Lung (tissue), 12 donors: ENCODE results near the gene NPAT. TPM values are rescaled to one million over a fixed set of nuclear protein-coding genes. Genes with fewer than 3 reads are reported as not detected.
"Not testable (repeated sequence)": the region's sequence is repeated elsewhere in the genome, so short reads cannot be mapped to it uniquely, and the experiment has no call there.

Source experiments
- ATAC-seq: fragments of 200-7000 bp; cut with Tn5 transposase; one replicate; pipeline ENCODE4 v1.9.1; 2020; ENCODE audit warnings: moderate number of reproducible peaks; ENCODE audit not compliant: insufficient read depth, low FRiP score
- DNase-seq, 3 donors: peaks; one replicate each; pipeline ENCODE4 v3.0.0-alpha.2; 2013 to 2017
- H3K27ac ChIP-seq, 2 donors: one replicate each; pipeline ENCODE4 v1.5.1; 2013; ENCODE audit warnings: mild to moderate bottlenecking in 2 of 2, moderate library complexity in 2 of 2, control low read depth in 1 of 2, inconsistent platforms in 1 of 2, low read depth in 1 of 2, low read length in 1 of 2
- H3K27me3 ChIP-seq, 3 donors: one replicate each; pipeline ENCODE4 v1.5.1; 2013; ENCODE audit warnings: low read length in 2 of 3; ENCODE audit not compliant: control insufficient read depth in 3 of 3, insufficient read depth in 3 of 3
- H3K36me3 ChIP-seq, 4 donors: one replicate each; pipeline ENCODE4 v1.5.1; 2013; ENCODE audit warnings: low read length in 4 of 4, mild to moderate bottlenecking in 1 of 4, moderate library complexity in 1 of 4; ENCODE audit not compliant: control insufficient read depth in 4 of 4, insufficient read depth in 4 of 4
- H3K4me1 ChIP-seq, 5 donors: one replicate each; pipeline ENCODE4 v1.5.1; 2013; ENCODE audit warnings: low read length in 5 of 5, mild to moderate bottlenecking in 2 of 5, moderate library complexity in 1 of 5; ENCODE audit not compliant: control insufficient read depth in 5 of 5, insufficient read depth in 5 of 5
- H3K4me3 ChIP-seq: one replicate; pipeline ENCODE4 v1.5.1; 2013; ENCODE audit warnings: mild to moderate bottlenecking, control low read depth, moderate library complexity
- H3K9ac ChIP-seq, 2 donors: one replicate each; pipeline ENCODE4 v1.5.1; 2013; ENCODE audit warnings: low read length in 2 of 2, control low read depth in 1 of 2; ENCODE audit not compliant: insufficient read depth in 1 of 2
- H3K9me3 ChIP-seq, 4 donors: one replicate each; pipeline ENCODE4 v1.5.1; 2013; ENCODE audit warnings: low read length in 3 of 4, mild to moderate bottlenecking in 1 of 4, moderate library complexity in 1 of 4; ENCODE audit not compliant: control insufficient read depth in 4 of 4, insufficient read depth in 3 of 4
- WGBS, 2 donors: extraction: QIAGEN DNeasy Blood & Tissue Kit; methylation state at CpG; one replicate each; pipeline ENCODE4 v1.1.7; 2013; 5-methylcytosine and 5-hydroxymethylcytosine counted together
- polyA plus RNA-seq, 2 donors: library from polyadenylated mRNA; stranded (reverse); fragments of 200-250 nt; gene quantifications; one replicate each; pipeline ENCODE4 v1.2.1, GENCODE V29; 2013
- total RNA-seq, 2 donors: library from RNA; depleted of rRNA in 1 of 2; stranded (reverse); fragments of >200 nt in 1 of 2; gene quantifications; one replicate each; pipeline ENCODE4 v1.2.1, GENCODE V29; 2014 to 2021
- TF ChIP-seq, protein P1 (sequence below): IDR thresholded peaks from 2 replicates; pipeline ENCODE4 v1.5.1; 2012; ENCODE audit warnings: mild to moderate bottlenecking; ENCODE audit errors: control extremely low read depth, extremely low read depth
- donor health status: control.
- donor health status: control.
- donor health status: Bipolar disorder and iron deficiency.
- donor health status: healthy.
- donor health status: DM: yes; HTN: yes; CAD: no.

The NPAT gene
- total and polyA plus RNA-seq, 4 donors, result 2.4 to 26.2 (median 7.5) TPM

DNA sequence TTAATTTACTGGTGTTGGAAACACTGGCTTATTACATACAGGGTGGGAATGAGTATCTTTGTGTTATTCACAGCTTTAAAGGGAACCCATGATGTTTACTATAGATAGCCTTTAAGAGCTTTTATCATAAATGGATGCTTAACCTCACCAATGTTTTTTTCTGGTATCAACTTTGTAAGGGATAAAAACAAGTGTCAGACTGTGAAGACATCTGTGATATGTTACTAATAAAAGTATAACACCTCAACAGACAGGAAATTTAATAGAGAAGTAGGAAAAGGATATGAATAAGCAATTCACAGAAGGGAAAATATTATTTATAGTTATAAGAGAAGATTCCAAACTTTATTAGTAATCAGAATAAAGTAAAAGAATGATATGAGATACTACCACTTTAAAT, 54.8 kb downstream of the NPAT start:
- H3K27ac ChIP-seq, result no peak overlapping the region
- no peaks in the 10 kb centered on the region for H3K27me3 ChIP-seq
- DNase-seq, result no peak
- no peak overlapping the region for H3K9ac ChIP-seq
- TF ChIP-seq, protein P1, sequence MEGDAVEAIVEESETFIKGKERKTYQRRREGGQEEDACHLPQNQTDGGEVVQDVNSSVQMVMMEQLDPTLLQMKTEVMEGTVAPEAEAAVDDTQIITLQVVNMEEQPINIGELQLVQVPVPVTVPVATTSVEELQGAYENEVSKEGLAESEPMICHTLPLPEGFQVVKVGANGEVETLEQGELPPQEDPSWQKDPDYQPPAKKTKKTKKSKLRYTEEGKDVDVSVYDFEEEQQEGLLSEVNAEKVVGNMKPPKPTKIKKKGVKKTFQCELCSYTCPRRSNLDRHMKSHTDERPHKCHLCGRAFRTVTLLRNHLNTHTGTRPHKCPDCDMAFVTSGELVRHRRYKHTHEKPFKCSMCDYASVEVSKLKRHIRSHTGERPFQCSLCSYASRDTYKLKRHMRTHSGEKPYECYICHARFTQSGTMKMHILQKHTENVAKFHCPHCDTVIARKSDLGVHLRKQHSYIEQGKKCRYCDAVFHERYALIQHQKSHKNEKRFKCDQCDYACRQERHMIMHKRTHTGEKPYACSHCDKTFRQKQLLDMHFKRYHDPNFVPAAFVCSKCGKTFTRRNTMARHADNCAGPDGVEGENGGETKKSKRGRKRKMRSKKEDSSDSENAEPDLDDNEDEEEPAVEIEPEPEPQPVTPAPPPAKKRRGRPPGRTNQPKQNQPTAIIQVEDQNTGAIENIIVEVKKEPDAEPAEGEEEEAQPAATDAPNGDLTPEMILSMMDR, result no peak
- no peak for ATAC-seq
- no peaks in the 10 kb centered on the region for H3K4me1 ChIP-seq
- no peak overlapping the region for H3K4me3 ChIP-seq
- H3K9me3 ChIP-seq, result no peaks in the 10 kb centered on the region
- peaks cover 14 to 35% (median 23%) of the 10 kb centered on the region in 4 donors for H3K36me3 ChIP-seq

DNA sequence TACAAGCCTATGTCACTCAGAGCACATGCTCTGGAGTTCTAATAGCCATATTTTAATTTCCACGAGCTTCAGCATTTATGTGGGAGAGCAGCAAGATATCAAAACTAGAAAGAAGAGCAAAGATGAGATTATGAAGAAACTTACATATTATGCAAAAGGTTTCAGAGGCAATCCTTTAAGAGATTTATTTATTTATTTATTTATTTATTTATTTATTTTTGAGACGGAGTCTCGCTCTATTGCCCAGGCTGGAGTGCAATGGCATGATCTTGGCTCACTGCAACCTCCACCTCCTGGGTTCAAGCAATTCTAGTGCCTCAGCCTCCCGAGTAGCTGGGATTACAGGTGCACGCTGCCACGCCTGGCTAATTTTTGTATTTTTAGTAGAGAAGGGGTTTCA, 59.6 kb downstream of the NPAT start:
- 89 to 98% methylated on average over 6 of the region's 6 CpGs for WGBS, 2 donors
- H3K27ac ChIP-seq, H3K4me1 ChIP-seq, ATAC-seq, H3K9ac ChIP-seq, DNase-seq, H3K4me3 ChIP-seq, H3K9me3 ChIP-seq, H3K27me3 ChIP-seq: not testable (repeated sequence)
- peaks cover 10 to 45% (median 30%) of the 10 kb centered on the region in 4 donors for H3K36me3 ChIP-seq

DNA sequence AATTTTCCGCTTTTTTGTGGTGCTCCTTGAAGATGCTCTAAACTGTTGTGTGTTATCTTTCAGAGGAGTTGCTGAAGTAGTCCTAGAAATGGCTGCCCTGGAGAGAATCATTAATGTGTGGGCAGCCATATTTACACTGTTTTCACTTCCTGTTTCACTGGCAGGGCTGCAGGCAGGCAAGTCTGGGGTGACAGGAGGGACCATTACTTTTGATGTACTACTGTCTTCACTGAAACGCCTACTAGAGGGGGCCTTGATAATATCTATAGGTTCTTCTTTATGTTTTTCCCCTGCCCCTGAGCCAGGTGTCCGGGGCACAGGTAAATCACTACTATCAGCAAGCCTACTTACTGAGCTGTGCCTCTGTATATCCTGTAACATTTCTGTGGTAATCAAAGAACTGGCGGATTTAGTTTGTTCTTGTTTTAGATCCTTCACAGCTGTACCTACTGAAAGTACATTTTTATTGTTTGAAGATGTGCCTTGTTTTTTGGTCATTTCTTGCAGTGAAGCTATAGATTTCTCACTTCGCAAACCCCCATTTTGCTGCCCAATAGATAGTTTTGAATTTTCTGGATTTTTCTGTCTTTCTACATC, 61.4 kb downstream of the NPAT start:
- Histone ChIP-seq H3K4me3 (no peak overlapping the region), H3K4me1 (peaks cover 0 to 5% (median 0%) of the 10 kb centered on the region in 5 donors), H3K9me3 (no peaks in the 10 kb centered on the region), H3K36me3 (peaks cover 10 to 42% (median 27%) of the 10 kb centered on the region in 4 donors), H3K27me3 (no peaks in the 10 kb centered on the region), H3K27ac (no peak overlapping the region), H3K9ac (no peak overlapping the region)
- DNase-seq (no peak), ATAC-seq (no peak)
- TF ChIP-seq, protein P1, result no peak
- 90 to 95% methylated on average over 5 of the region's 5 CpGs for WGBS, 2 donors

DNA sequence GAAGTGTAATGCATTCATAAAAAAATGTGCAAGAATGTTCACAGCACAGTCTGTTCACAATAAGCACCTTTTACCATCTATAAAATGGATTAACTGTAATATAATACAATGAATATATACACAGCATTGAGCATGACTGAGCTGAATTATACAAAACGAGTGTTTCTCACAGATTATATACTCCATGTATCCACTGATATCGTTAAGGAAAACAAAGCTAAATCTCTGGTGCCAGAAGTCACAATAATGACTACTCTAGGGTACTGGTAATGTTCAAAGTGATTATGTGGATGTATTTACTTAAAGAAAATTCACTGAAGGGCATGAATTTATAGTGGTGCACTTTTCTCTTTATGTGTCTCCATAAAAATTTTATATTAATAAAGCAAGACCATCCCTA, 67.8 kb downstream of the NPAT start:
- TF ChIP-seq, protein P1, result no peak
- Histone ChIP-seq H3K4me1 (peaks cover 0 to 5% (median 0%) of the 10 kb centered on the region in 5 donors), H3K36me3 (peaks cover 12 to 48% (median 18%) of the 10 kb centered on the region in 4 donors), H3K9me3 (no peaks in the 10 kb centered on the region), H3K4me3 (no peak overlapping the region), H3K9ac (no peak overlapping the region), H3K27me3 (no peaks in the 10 kb centered on the region), H3K27ac (no peak overlapping the region)
- WGBS, 2 donors, result 80 to 81% methylated on average over 2 of the region's 2 CpGs
- no peak for DNase-seq
- no peak for ATAC-seq
